ENCODE measurements around the gene FBXW4.

The FBXW4 gene

GRCh38 chr10:101732096-101732495 lies 37.1 kb upstream of the FBXW4 start:
- TF ChIP-seq, protein P1, sequence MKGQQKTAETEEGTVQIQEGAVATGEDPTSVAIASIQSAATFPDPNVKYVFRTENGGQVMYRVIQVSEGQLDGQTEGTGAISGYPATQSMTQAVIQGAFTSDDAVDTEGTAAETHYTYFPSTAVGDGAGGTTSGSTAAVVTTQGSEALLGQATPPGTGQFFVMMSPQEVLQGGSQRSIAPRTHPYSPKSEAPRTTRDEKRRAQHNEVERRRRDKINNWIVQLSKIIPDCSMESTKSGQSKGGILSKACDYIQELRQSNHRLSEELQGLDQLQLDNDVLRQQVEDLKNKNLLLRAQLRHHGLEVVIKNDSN (IDR thresholded peaks at IDR 0.05): no peak
- no peak for TF ChIP-seq NFIC (IDR thresholded peaks at IDR 0.05)
- no peak for TF ChIP-seq RAD21 (IDR thresholded peaks at IDR 0.05; ENCODE audit: low read depth)
- TF ChIP-seq, protein P2, sequence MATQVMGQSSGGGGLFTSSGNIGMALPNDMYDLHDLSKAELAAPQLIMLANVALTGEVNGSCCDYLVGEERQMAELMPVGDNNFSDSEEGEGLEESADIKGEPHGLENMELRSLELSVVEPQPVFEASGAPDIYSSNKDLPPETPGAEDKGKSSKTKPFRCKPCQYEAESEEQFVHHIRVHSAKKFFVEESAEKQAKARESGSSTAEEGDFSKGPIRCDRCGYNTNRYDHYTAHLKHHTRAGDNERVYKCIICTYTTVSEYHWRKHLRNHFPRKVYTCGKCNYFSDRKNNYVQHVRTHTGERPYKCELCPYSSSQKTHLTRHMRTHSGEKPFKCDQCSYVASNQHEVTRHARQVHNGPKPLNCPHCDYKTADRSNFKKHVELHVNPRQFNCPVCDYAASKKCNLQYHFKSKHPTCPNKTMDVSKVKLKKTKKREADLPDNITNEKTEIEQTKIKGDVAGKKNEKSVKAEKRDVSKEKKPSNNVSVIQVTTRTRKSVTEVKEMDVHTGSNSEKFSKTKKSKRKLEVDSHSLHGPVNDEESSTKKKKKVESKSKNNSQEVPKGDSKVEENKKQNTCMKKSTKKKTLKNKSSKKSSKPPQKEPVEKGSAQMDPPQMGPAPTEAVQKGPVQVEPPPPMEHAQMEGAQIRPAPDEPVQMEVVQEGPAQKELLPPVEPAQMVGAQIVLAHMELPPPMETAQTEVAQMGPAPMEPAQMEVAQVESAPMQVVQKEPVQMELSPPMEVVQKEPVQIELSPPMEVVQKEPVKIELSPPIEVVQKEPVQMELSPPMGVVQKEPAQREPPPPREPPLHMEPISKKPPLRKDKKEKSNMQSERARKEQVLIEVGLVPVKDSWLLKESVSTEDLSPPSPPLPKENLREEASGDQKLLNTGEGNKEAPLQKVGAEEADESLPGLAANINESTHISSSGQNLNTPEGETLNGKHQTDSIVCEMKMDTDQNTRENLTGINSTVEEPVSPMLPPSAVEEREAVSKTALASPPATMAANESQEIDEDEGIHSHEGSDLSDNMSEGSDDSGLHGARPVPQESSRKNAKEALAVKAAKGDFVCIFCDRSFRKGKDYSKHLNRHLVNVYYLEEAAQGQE (IDR thresholded peaks at IDR 0.05; ENCODE audit: low read depth): no peak
- TF ChIP-seq TEAD4 (IDR thresholded peaks at IDR 0.05): no peak
- TF ChIP-seq YY1 (IDR thresholded peaks at IDR 0.05; ENCODE audit: low read depth): no peak
- no peak for TF ChIP-seq EGR1 (IDR thresholded peaks at IDR 0.05)
- no peak for TF ChIP-seq ZBTB7A (IDR thresholded peaks at IDR 0.05; ENCODE audit: low read depth)
- TF ChIP-seq CREB1 (IDR thresholded peaks at IDR 0.05; ENCODE audit: low read depth): no peak
- TF ChIP-seq FOXM1 (IDR thresholded peaks at IDR 0.05; ENCODE audit: borderline replicate concordance, low read depth): no peak
- no peak for TF ChIP-seq TAF1 (IDR thresholded peaks at IDR 0.05; ENCODE audit: low read depth)
- TF ChIP-seq, protein P3, sequence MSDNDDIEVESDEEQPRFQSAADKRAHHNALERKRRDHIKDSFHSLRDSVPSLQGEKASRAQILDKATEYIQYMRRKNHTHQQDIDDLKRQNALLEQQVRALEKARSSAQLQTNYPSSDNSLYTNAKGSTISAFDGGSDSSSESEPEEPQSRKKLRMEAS (IDR thresholded peaks at IDR 0.05): no peak
- TF ChIP-seq EP300 (IDR thresholded peaks at IDR 0.05; ENCODE audit: borderline replicate concordance): no peak
- TF ChIP-seq TCF12 (IDR thresholded peaks at IDR 0.05; ENCODE audit: low read depth): no peak
- no peak for TF ChIP-seq CEBPB (IDR thresholded peaks at IDR 0.05)

DNA sequence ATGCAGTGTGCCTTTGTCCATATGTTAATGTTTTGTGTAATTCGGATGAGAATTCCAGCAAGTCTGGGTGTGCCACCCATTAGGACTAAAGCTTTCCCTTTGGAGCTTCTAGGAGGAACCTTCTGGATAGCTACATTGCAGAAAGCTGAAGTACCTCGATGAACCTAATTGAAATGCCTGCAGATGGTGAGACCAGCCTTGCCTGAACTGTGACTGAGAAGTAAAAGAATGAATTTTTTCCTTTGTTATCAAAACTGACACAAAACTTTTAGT lies 31.1 kb upstream of the FBXW4 start:
- no peak for TF ChIP-seq TEAD4 (IDR thresholded peaks at IDR 0.05)
- no peak for TF ChIP-seq RAD21 (IDR thresholded peaks at IDR 0.05; ENCODE audit: low read depth)
- TF ChIP-seq EGR1 (IDR thresholded peaks at IDR 0.05): no peak
- TF ChIP-seq CEBPB (IDR thresholded peaks at IDR 0.05): no peak
- no peak for TF ChIP-seq EP300 (IDR thresholded peaks at IDR 0.05; ENCODE audit: borderline replicate concordance)
- TF ChIP-seq, protein P2 (IDR thresholded peaks at IDR 0.05; ENCODE audit: low read depth): no peak
- TF ChIP-seq FOXM1 (IDR thresholded peaks at IDR 0.05; ENCODE audit: borderline replicate concordance, low read depth): no peak
- no peak for TF ChIP-seq YY1 (IDR thresholded peaks at IDR 0.05; ENCODE audit: low read depth)
- TF ChIP-seq, protein P3 (IDR thresholded peaks at IDR 0.05): no peak

DNA sequence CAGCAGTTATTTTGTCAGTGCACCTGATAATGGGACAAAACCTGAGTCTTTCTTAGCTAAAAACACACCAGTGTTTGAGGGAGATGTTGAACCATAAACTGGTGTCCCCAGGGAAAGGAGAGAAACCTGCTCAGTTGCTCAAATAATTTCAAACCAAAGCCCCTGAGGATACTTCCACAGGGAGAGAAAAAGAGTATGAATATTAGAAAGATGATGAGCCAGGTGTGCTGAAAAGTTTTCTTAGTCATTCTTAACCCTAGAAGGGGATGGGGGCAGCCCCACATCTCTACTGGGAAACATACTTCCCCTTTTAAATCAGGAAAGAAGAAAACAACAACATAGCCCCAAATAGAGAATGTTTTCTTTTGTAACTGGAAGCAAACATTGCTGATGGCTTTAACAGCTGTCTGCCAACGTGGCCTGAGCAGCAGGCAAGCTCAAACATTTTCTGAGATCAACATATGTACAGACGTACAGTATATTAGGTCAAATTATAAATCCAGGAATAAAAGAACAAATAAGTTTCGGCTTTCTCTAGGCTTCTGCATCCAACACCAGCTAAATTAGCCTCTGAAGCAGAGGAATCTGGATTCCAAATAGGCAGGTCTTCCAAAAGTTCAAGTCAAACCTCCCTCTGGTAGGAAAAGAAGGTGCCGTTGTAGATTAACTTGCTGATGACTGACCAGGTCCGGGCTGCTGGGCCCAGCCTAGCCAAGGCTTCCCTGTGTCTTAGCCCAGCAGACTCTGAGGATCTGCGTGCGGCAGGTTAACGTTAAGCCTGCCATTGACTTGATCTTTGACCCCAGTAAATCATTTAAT lies 30.5 kb upstream of the FBXW4 start:
- TF ChIP-seq, protein P1 (IDR thresholded peaks at IDR 0.05): no peak
- TF ChIP-seq CREB1 (IDR thresholded peaks at IDR 0.05; ENCODE audit: low read depth) (no peak), RAD21 (IDR thresholded peaks at IDR 0.05; ENCODE audit: low read depth) (no peak), CEBPB (IDR thresholded peaks at IDR 0.05) (no peak), FOXM1 (IDR thresholded peaks at IDR 0.05; ENCODE audit: borderline replicate concordance, low read depth) (no peak), EP300 (IDR thresholded peaks at IDR 0.05; ENCODE audit: borderline replicate concordance) (no peak), YY1 (IDR thresholded peaks at IDR 0.05; ENCODE audit: low read depth) (no peak)
- TF ChIP-seq, protein P3 (IDR thresholded peaks at IDR 0.05): no peak

DNA sequence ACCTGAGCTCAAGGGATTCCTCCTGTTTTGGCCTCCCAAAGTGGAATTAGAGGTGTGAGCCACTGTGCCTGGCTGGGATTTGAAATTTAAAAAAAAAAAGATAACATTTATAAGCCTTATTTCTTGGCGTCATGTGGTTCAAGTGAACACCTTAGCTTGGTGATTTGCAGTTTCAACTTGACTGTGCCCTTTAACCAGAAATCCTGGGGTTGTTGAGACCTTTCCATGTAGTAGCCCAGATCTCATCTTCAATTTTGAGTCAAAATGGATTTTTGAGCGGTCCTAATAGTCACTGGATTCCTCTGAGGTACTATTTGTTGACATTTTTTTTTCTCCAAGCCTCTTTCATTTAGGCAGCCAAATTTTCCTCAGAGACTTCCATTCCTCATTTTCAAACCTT lies 29.5 kb upstream of the FBXW4 start:
- no peak for TF ChIP-seq TCF12 (IDR thresholded peaks at IDR 0.05; ENCODE audit: low read depth)
- no peak for TF ChIP-seq CEBPB (IDR thresholded peaks at IDR 0.05)
- no peak for TF ChIP-seq TEAD4 (IDR thresholded peaks at IDR 0.05)
- TF ChIP-seq EGR1 (IDR thresholded peaks at IDR 0.05): no peak
- TF ChIP-seq YY1 (IDR thresholded peaks at IDR 0.05; ENCODE audit: low read depth): no peak
- TF ChIP-seq, protein P2 (IDR thresholded peaks at IDR 0.05; ENCODE audit: low read depth): no peak
- no peak for TF ChIP-seq TAF1 (IDR thresholded peaks at IDR 0.05; ENCODE audit: low read depth)
- TF ChIP-seq, protein P3 (IDR thresholded peaks at IDR 0.05): no peak
- no peak for TF ChIP-seq CREB1 (IDR thresholded peaks at IDR 0.05; ENCODE audit: low read depth)
